Trophoblast cell (in vitro differentiated cells and primary cell): ENCODE data around the gene OR2V2.

Experiments
- DNase-seq, 2 donors: peaks; one replicate each; pipeline ENCODE4 v3.0.0-alpha.2; 2016
- H2AFZ ChIP-seq: 2 replicates; pipeline ENCODE4 v1.6.1; 2013; ENCODE audit warnings: low read length, moderate library complexity, mild to moderate bottlenecking; ENCODE audit not compliant: insufficient read depth, poor library complexity
- H2AK5ac ChIP-seq: 2 replicates; pipeline ENCODE4 v1.6.1; 2013; ENCODE audit warnings: mild to moderate bottlenecking, low read length
- H2BK120ac ChIP-seq: 2 replicates; pipeline ENCODE4 v1.6.1; 2013; ENCODE audit warnings: low read length, mild to moderate bottlenecking, moderate library complexity; ENCODE audit not compliant: insufficient read depth, poor library complexity
- H2BK12ac ChIP-seq: 2 replicates; pipeline ENCODE4 v1.6.1; 2013; ENCODE audit warnings: mild to moderate bottlenecking, low read length, moderate library complexity
- H2BK5ac ChIP-seq: 2 replicates; pipeline ENCODE4 v1.6.1; 2013; ENCODE audit warnings: low read length, low read depth, moderate library complexity, mild to moderate bottlenecking; ENCODE audit not compliant: poor library complexity
- H3K14ac ChIP-seq: 2 replicates; pipeline ENCODE4 v1.6.1; 2013; ENCODE audit warnings: mild to moderate bottlenecking, low read length
- H3K18ac ChIP-seq: 2 replicates; pipeline ENCODE4 v1.6.1; 2013; ENCODE audit warnings: mild to moderate bottlenecking, low read length
- H3K23ac ChIP-seq: 2 replicates; pipeline ENCODE4 v1.6.1; 2013; ENCODE audit warnings: low read length
- H3K27ac ChIP-seq: 2 replicates; pipeline ENCODE4 v1.5.1; 2013; ENCODE audit warnings: low read depth, mild to moderate bottlenecking, inconsistent platforms, low read length, moderate library complexity
- H3K27me3 ChIP-seq: 2 replicates; pipeline ENCODE4 v1.6.1; 2013; ENCODE audit warnings: inconsistent platforms, mild to moderate bottlenecking, low read length, moderate library complexity; ENCODE audit not compliant: insufficient read depth
- H3K36me3 ChIP-seq, 2 experiments: 1 replicate in 1 of 2; 2 replicates in 1 of 2; pipeline ENCODE4 v1.6.1; 2013; ENCODE audit warnings: low read length in 2 of 2, mild to moderate bottlenecking in 2 of 2, moderate library complexity in 1 of 2; ENCODE audit not compliant: insufficient read depth in 2 of 2, control insufficient read depth in 1 of 2
- H3K4ac ChIP-seq: 2 replicates; pipeline ENCODE4 v1.6.1; 2013; ENCODE audit warnings: low read depth, mild to moderate bottlenecking, low read length, moderate library complexity
- H3K4me1 ChIP-seq, 2 experiments: 1 replicate in 1 of 2; 2 replicates in 1 of 2; pipeline ENCODE4 v1.6.1; 2013; ENCODE audit warnings: low read length in 2 of 2, mild to moderate bottlenecking in 2 of 2, moderate library complexity in 1 of 2; ENCODE audit not compliant: insufficient read depth in 2 of 2, control insufficient read depth in 1 of 2
- H3K4me2 ChIP-seq: 2 replicates; pipeline ENCODE4 v1.6.1; 2013; ENCODE audit warnings: inconsistent platforms, mild to moderate bottlenecking, low read length, moderate library complexity
- H3K4me3 ChIP-seq: 2 replicates; pipeline ENCODE4 v1.5.1; 2013; ENCODE audit warnings: mild to moderate bottlenecking, low read depth, low read length, inconsistent platforms
- H3K79me1 ChIP-seq: one replicate; pipeline ENCODE4 v1.6.1; 2013; ENCODE audit warnings: low read length
- H3K79me2 ChIP-seq: 2 replicates; pipeline ENCODE4 v1.6.1; 2013; ENCODE audit warnings: low read length, mild to moderate bottlenecking; ENCODE audit not compliant: control insufficient read depth, insufficient read depth, poor library complexity
- H3K9ac ChIP-seq: 2 replicates; pipeline ENCODE4 v1.6.1; 2013; ENCODE audit warnings: mild to moderate bottlenecking, low read length
- H3K9me3 ChIP-seq: 2 replicates; pipeline ENCODE4 v1.6.1; 2013; ENCODE audit warnings: low read depth, mild to moderate bottlenecking, control low read depth, inconsistent platforms, low read length; ENCODE audit not compliant: insufficient read depth
- H4K12ac ChIP-seq: 2 replicates; pipeline ENCODE4 v1.6.1; 2013; ENCODE audit warnings: low read depth, mild to moderate bottlenecking, low read length, moderate library complexity
- H4K8ac ChIP-seq: 2 replicates; pipeline ENCODE4 v1.6.1; 2013; ENCODE audit warnings: low read depth, mild to moderate bottlenecking, low read length, moderate library complexity
- H4K91ac ChIP-seq: one replicate; pipeline ENCODE4 v1.6.1; 2013; ENCODE audit warnings: low read depth, mild to moderate bottlenecking, low read length, moderate library complexity
- WGBS: extraction: QIAGEN DNeasy Blood & Tissue Kit; methylation state at CpG from one replicate; pipeline ENCODE4 v1.1.7; 2013; ENCODE audit warnings: missing lambda C conversion rate; ENCODE audit not compliant: insufficient read length, insufficient coverage; ENCODE audit errors: extremely low coverage; 5-methylcytosine and 5-hydroxymethylcytosine counted together

The OR2V2 gene

DNA sequence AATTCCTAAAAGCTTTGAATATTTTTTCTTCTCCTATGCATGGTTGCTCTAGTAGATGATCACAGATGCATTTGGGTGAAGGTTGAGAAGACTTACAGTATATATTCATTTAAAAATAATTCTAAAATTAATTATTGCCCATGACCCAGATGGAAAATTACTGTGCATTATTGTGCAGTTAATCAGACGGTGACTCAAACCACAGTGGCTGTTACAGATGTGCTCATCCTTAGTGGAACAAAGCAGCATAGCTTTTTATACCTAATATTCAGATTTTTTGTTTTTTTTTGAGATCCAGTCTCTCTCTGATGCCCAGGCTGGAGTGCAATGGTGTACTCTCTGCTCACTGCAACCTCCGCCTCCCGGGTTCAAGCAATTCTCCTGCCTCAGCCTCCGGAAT is 27.1 kb upstream of the OR2V2 start:
- WGBS = no CpG with 5 or more reads among the region's 4 CpGs
- Histone ChIP-seq H2AFZ (no peak overlapping the region), H4K91ac (no peak overlapping the region), H3K4me1 (no peaks in the 10 kb centered on the region), H3K23ac (no peak overlapping the region), H2BK12ac (no peak overlapping the region), H3K79me2 (no peaks in the 10 kb centered on the region), H3K27me3 (peaks cover 4% of the 10 kb centered on the region), H3K18ac (no peak overlapping the region), H3K36me3 (no peaks in the 10 kb centered on the region), H3K4me2 (no peak overlapping the region), H2AK5ac (no peak overlapping the region), H3K14ac (no peak overlapping the region), H3K27ac (no peak overlapping the region), H3K9me3 (peaks cover 2% of the 10 kb centered on the region), H2BK120ac (no peak overlapping the region), H4K12ac (no peak overlapping the region), H3K4ac (no peak overlapping the region), H2BK5ac (no peak overlapping the region), H3K4me3 (no peak overlapping the region), H4K8ac (no peak overlapping the region), H3K9ac (no peak overlapping the region), H3K79me1 (no peaks in the 10 kb centered on the region)
- DNase-seq = no peak

DNA sequence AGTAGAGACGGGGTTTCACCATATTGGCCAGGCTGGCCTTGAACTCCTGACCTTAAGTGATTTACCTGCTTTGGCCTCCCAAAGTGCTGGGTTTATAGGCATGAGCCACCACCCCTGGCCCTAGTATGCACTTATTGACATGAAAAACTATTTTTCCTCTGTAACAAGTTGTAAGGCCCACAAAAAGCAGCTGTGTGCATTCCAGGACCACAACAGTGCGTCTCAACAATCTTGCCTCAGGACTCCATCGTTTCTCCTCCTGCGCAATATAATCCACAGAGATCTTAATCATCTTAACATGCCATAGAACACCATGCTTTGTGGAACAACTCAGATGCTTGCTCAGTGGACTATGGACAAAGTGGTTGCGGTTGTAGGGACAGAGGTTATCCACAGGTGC is 26.6 kb upstream of the OR2V2 start:
- no peak overlapping the region for H3K4me3 ChIP-seq
- no peak overlapping the region for H3K14ac ChIP-seq
- no peak overlapping the region for H3K23ac ChIP-seq
- H3K4ac ChIP-seq = no peak overlapping the region
- no peak overlapping the region for H3K27ac ChIP-seq
- H4K91ac ChIP-seq = no peak overlapping the region
- no peak overlapping the region for H4K8ac ChIP-seq
- H3K4me1 ChIP-seq = no peaks in the 10 kb centered on the region
- no peak overlapping the region for H3K9ac ChIP-seq
- peaks cover 4% of the 10 kb centered on the region for H3K27me3 ChIP-seq
- no peak overlapping the region for H3K18ac ChIP-seq
- H2BK5ac ChIP-seq = no peak overlapping the region
- no peaks in the 10 kb centered on the region for H3K79me1 ChIP-seq
- H4K12ac ChIP-seq = no peak overlapping the region
- no peak overlapping the region for H2AK5ac ChIP-seq
- DNase-seq = peak in 1 of 2 donors; percentile 18
- H3K9me3 ChIP-seq = peaks cover 2% of the 10 kb centered on the region
- H2AFZ ChIP-seq = no peak overlapping the region
- WGBS = no CpG with 5 or more reads among the region's 5 CpGs
- H3K79me2 ChIP-seq = no peaks in the 10 kb centered on the region
- H3K4me2 ChIP-seq = no peak overlapping the region
- no peaks in the 10 kb centered on the region for H3K36me3 ChIP-seq
- no peak overlapping the region for H2BK12ac ChIP-seq
- no peak overlapping the region for H2BK120ac ChIP-seq

DNA sequence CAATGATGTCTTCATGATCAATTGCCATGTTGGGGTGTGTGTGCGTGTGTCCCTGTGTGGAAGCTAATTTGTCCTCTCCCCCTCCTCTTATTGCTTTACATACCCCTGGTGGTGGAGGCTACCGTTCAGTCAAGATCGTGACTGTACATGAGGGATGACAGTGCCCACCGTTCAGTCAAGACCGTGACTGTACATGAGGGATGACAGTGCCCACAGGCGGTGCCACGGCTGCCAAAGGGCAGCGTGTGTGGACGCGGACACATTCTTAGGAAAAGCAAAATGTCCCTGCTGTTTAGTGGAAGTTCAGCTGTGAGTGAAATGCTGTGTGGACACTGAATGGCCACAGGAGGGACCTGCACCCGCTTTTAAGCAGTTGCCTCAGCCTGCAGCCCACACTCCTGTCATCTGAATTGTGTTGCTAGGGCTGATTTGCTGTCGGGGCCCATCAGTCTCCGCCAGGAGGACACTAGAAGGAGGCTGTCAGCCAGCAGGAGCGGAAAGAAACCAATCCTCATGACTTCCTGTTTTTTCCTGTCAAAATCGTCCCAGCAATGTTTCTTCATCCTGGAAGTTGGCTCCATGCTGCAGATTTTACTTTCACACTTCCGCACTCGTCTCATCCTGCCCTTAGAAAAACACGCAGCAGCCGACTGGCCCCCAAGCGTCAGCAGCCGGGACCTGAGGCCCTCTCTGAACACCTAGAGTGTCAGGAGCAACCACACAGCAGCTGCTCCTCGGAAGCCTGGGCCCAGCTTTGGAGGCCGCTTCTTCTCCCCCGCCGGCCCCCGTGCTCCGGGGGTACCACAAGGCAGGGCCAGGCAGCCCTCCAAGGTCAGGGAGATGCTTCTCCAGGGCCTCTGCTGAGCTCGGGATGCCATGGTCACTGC is 25.5 kb upstream of the OR2V2 start:
- H3K9me3 ChIP-seq = peaks cover 2% of the 10 kb centered on the region
- H3K27me3 ChIP-seq = peaks cover 2% of the 10 kb centered on the region
- H3K4me2 ChIP-seq = no peak overlapping the region
- H3K36me3 ChIP-seq = no peaks in the 10 kb centered on the region
- H3K79me2 ChIP-seq = no peaks in the 10 kb centered on the region
- H4K12ac ChIP-seq = no peak overlapping the region
- H2BK120ac ChIP-seq = no peak overlapping the region
- no peak overlapping the region for H2AFZ ChIP-seq
- no peak overlapping the region for H3K4me3 ChIP-seq
- H3K4me1 ChIP-seq = no peaks in the 10 kb centered on the region
- peak in 1 of 2 donors; percentile 11 for DNase-seq
- no peak overlapping the region for H3K27ac ChIP-seq
- H2BK12ac ChIP-seq = no peak overlapping the region
- no peak overlapping the region for H3K9ac ChIP-seq
- no peak overlapping the region for H3K23ac ChIP-seq
- no CpG with 5 or more reads among the region's 28 CpGs for WGBS
- H3K14ac ChIP-seq = no peak overlapping the region
- H4K8ac ChIP-seq = no peak overlapping the region
- no peak overlapping the region for H3K4ac ChIP-seq
- no peak overlapping the region for H2BK5ac ChIP-seq
- no peak overlapping the region for H2AK5ac ChIP-seq
- no peaks in the 10 kb centered on the region for H3K79me1 ChIP-seq
- no peak overlapping the region for H3K18ac ChIP-seq
- H4K91ac ChIP-seq = no peak overlapping the region

DNA sequence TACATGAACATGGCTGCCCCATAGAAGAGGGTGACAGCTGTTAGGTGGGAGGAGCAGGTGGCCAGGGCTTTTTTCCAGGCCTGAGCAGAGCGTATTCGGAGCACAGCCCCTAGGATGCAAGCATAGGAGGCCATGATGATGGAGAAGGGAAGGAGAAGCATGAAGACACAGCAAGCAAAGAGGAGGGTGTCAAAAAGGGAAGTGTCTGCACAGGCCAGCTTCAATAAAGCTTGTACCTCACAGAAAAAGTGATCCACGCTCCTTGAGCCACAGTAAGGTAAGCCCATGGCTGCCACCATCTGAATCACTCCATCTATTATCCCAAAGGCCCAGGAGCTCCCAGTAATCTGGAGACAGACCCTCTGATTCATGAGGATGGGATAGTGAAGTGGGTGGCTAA is 22.9 kb upstream of the OR2V2 start:
- Histone ChIP-seq H2AK5ac (no peak overlapping the region), H3K4me1 (no peaks in the 10 kb centered on the region), H3K27me3 (peaks cover 2% of the 10 kb centered on the region), H3K27ac (no peak overlapping the region), H3K4ac (no peak overlapping the region), H3K79me2 (no peaks in the 10 kb centered on the region), H2BK120ac (no peak overlapping the region), H4K91ac (no peak overlapping the region), H3K23ac (no peak overlapping the region), H4K8ac (no peak overlapping the region), H2BK5ac (no peak overlapping the region), H3K4me2 (no peak overlapping the region), H3K9ac (no peak overlapping the region), H2AFZ (no peak overlapping the region), H2BK12ac (no peak overlapping the region), H3K36me3 (no peaks in the 10 kb centered on the region), H3K79me1 (no peaks in the 10 kb centered on the region), H4K12ac (no peak overlapping the region), H3K18ac (no peak overlapping the region), H3K4me3 (no peak overlapping the region), H3K14ac (no peak overlapping the region), H3K9me3 (peaks cover 2% of the 10 kb centered on the region)
- DNase-seq = no peak
- WGBS = no CpG with 5 or more reads among the region's 3 CpGs
